C4-2B (cell line): ENCODE data around the gene CFAP251.

Experiments used
- ZFX ChIP-seq: fragments of 450-650 bp; IDR thresholded peaks from 2 replicates; pipeline ENCODE4 v1.6.1; 2017
- TF ChIP-seq, protein P1 (sequence below): fragments of 450-650 bp; conservative IDR thresholded peaks from 2 replicates; pipeline ENCODE4 v1.5.1; 2017; ENCODE audit warnings: mild to moderate bottlenecking

GRCh38 chr12:121932176-121932536 is 13.8 kb downstream of the CFAP251 start:
- TF ChIP-seq, protein P1, sequence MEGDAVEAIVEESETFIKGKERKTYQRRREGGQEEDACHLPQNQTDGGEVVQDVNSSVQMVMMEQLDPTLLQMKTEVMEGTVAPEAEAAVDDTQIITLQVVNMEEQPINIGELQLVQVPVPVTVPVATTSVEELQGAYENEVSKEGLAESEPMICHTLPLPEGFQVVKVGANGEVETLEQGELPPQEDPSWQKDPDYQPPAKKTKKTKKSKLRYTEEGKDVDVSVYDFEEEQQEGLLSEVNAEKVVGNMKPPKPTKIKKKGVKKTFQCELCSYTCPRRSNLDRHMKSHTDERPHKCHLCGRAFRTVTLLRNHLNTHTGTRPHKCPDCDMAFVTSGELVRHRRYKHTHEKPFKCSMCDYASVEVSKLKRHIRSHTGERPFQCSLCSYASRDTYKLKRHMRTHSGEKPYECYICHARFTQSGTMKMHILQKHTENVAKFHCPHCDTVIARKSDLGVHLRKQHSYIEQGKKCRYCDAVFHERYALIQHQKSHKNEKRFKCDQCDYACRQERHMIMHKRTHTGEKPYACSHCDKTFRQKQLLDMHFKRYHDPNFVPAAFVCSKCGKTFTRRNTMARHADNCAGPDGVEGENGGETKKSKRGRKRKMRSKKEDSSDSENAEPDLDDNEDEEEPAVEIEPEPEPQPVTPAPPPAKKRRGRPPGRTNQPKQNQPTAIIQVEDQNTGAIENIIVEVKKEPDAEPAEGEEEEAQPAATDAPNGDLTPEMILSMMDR = no peak
- no peak for TF ChIP-seq ZFX
